HL-60 (cell line): ENCODE data around the gene TNFRSF12A.
"Not testable (repeated sequence)": the region's sequence is repeated elsewhere in the genome, so short reads cannot be mapped to it uniquely, and the experiment has no call there.

Experiments
- DNase-seq, 2 experiments: peaks; one replicate each; pipeline ENCODE4 v3.0.0-alpha.2; 2010 to 2020; ENCODE audit warnings: low read depth in 1 of 2, low spot score in 1 of 2
- H3K27ac ChIP-seq: fragments of 250-450 bp; sonication (Bioruptor Pico); replicated peaks from 2 replicates; pipeline ENCODE4 v1.5.1; 2020; ENCODE audit warnings: mild to moderate bottlenecking, moderate library complexity
- H3K27me3 ChIP-seq: fragments of 250-450 bp; sonication (Bioruptor Pico); 2 replicates; pipeline ENCODE4 v1.5.1; 2021; ENCODE audit warnings: mild to moderate bottlenecking, moderate library complexity; ENCODE audit not compliant: insufficient read depth, poor library complexity, severe bottlenecking
- H3K4me3 ChIP-seq: replicated peaks from 2 replicates; pipeline ENCODE4 v1.5.1; 2011; ENCODE audit warnings: mild to moderate bottlenecking, control low read depth, low read length; ENCODE audit not compliant: insufficient read depth
- GABPA ChIP-seq: IDR thresholded peaks from 2 replicates; pipeline ENCODE4 v1.6.1; 2012; ENCODE audit warnings: low read depth
- POLR2AphosphoS5 ChIP-seq: IDR thresholded peaks from 2 replicates; pipeline ENCODE4 v1.6.1; 2012; ENCODE audit warnings: low read depth
- REST ChIP-seq: IDR thresholded peaks from 2 replicates; pipeline ENCODE4 v1.6.1; 2012; ENCODE audit warnings: low read depth; ENCODE audit not compliant: insufficient replicate concordance
- SPI1 ChIP-seq: IDR thresholded peaks from 2 replicates; pipeline ENCODE4 v1.6.1; 2012; ENCODE audit warnings: low read depth, mild to moderate bottlenecking, borderline replicate concordance
- TF ChIP-seq, protein P1 (sequence below): IDR thresholded peaks from one replicate; pipeline ENCODE4 v1.5.1; 2011; ENCODE audit warnings: low read length, control low read depth, inconsistent platforms; ENCODE audit not compliant: insufficient read depth

Gene TNFRSF12A

DNA sequence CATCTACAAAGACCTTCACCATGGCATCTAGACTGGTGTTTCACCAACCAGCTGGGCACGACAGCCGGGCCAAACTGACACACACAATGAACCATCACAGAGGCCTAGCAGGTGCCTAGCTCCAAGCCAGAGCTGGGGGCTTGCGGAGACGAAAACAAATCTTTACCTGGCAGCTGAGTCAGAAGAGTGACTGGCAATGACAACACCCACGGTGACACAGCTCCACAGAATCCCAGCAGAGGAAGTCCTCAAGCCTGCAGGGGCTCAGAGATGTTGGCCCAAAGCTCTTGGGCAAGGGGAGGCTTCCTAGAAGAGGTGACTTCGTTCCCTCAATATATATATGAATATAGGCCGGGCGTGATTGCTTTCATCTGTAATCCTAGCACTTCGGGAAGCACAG, 31.3 kb downstream of the TNFRSF12A start:
- H3K4me3 ChIP-seq, result no peak overlapping the region
- H3K27me3 ChIP-seq, result no peaks in the 10 kb centered on the region
- H3K27ac ChIP-seq, result peak overlapping the region; percentile 78
- DNase-seq, result peak in 1 of 2 experiments; percentile 71
- TF ChIP-seq, protein P1, sequence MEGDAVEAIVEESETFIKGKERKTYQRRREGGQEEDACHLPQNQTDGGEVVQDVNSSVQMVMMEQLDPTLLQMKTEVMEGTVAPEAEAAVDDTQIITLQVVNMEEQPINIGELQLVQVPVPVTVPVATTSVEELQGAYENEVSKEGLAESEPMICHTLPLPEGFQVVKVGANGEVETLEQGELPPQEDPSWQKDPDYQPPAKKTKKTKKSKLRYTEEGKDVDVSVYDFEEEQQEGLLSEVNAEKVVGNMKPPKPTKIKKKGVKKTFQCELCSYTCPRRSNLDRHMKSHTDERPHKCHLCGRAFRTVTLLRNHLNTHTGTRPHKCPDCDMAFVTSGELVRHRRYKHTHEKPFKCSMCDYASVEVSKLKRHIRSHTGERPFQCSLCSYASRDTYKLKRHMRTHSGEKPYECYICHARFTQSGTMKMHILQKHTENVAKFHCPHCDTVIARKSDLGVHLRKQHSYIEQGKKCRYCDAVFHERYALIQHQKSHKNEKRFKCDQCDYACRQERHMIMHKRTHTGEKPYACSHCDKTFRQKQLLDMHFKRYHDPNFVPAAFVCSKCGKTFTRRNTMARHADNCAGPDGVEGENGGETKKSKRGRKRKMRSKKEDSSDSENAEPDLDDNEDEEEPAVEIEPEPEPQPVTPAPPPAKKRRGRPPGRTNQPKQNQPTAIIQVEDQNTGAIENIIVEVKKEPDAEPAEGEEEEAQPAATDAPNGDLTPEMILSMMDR, result no peak
- TF ChIP-seq POLR2AphosphoS5 (no peak), GABPA (no peak), REST (no peak), SPI1 (peak; percentile 54; the same call in 1 of the 2 replicates)

DNA sequence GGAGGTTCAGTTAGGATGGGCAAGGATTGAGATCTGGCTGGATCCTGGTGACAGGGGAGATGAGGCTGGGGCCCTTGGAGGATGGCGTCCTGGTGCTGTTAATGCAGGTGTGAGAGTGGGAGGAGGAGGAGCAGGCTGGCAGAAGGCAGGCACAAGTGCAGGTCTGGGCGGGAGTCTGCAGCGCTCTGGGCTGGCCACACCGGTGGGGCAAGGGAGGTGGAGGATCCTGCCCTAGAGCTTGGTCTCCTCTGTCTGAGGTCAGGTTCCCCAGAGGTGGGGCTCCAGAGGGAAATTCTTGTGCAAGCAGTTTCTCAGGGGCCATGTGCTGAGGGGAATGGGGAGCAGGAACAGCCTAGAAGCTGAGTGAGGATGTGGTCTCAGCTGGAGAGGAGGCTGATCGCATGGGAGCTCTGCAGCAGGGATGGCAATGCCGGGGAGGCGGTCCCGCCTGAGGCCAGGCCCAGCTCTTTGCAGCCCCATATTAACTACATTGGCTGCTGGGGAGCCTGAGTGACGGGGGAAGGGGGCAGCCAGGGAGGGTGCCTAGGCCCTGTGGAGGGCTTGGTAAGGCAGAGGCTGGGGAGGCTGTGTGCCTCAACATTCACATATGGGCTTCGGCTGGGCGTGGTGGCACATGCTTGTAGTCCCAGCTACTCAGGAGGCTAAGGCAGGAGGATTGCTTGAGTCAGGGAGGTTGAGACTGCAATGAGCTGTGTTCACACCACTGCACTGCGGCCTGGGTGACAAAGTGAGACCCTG, 32.6 kb downstream of the TNFRSF12A start:
- not testable (repeated sequence) for H3K27me3 ChIP-seq, H3K4me3 ChIP-seq
- peak in 1 of 2 experiments; percentile 36 for DNase-seq
- H3K27ac ChIP-seq, result peak overlapping the region; percentile 78; the same call in 1 of the 2 replicates

GRCh38 chr16:3053330-3053710, 33.2 kb downstream of the TNFRSF12A start:
- peak overlapping the region; percentile 55 for H3K27ac ChIP-seq
- H3K27me3 ChIP-seq, H3K4me3 ChIP-seq: not testable (repeated sequence)
- peak in 1 of 2 experiments; percentile 69 for DNase-seq

DNA sequence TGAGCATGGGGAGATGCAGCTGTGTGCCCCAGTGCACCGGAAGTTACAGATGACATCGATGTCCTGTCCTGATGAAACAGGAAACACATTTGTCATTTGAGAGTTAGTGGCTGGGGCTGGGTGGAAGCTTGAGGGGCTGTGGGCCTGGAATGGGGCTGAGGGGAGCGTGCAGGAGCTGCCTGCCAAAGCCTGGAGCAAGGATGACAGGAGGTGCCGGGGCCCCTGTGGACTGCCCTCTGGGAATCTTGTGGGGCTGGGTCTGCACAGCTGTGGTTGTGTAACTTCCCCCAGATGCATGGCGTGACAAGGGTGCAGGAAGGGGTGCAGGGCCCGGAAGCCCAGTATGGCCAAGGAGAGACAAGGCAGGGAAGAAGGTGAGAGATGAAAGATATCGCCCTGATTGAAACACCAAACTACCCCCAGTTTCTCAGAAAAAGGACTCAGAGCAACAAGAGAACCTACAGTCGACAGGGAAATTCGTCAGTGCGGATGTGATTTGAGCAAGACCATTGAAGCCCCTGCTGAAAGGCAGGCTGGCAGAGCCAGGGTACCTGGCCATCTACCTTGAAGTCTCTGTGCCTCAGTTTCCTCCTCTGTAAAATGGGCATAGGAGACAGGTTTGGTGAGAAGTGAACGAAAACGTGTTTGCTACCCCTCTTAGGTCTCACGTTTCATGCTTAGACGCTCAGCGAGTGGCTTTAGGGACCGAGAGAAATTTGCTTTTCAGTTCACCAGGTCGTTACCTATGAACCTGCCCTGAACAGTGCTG, 35.0 kb downstream of the TNFRSF12A start:
- Histone ChIP-seq H3K4me3 (no peak overlapping the region), H3K27ac (peak overlapping the region; percentile 81), H3K27me3 (no peaks in the 10 kb centered on the region)
- peak; percentile 90 to 91 for DNase-seq
- TF ChIP-seq POLR2AphosphoS5, result peak; percentile 88
- no peak for TF ChIP-seq REST
- TF ChIP-seq GABPA, result peak; percentile 82

GRCh38 chr16:3055734-3056115, 35.6 kb downstream of the TNFRSF12A start:
- H3K27ac ChIP-seq, result peak overlapping the region; percentile 81
- not testable (repeated sequence) for H3K27me3 ChIP-seq, H3K4me3 ChIP-seq
- peak in 1 of 2 experiments; percentile 30 for DNase-seq
